GM18951 (cell line): ENCODE measurements around the gene MORN3.
"Not testable (repeated sequence)": the region's sequence is repeated elsewhere in the genome, so short reads cannot be mapped to it uniquely, and the experiment has no call there.

Experiments used
- POLR2A ChIP-seq: IDR thresholded peaks from 4 replicates; pipeline ENCODE4 v1.6.1; 2011; ENCODE audit warnings: mild to moderate bottlenecking; ENCODE audit not compliant: insufficient read length, insufficient read depth; ENCODE audit errors: extremely low read depth
- in situ Hi-C: fragments of 300-500 bp; cut with MboI; formaldehyde crosslinking; loops from one replicate; pipeline ENCODE4 v1.12.0; 2022; ENCODE audit warnings: low sequenced_read_pairs, mixed read lengths, inconsistent platforms; ENCODE audit not compliant: unreplicated experiment

The MORN3 gene

DNA sequence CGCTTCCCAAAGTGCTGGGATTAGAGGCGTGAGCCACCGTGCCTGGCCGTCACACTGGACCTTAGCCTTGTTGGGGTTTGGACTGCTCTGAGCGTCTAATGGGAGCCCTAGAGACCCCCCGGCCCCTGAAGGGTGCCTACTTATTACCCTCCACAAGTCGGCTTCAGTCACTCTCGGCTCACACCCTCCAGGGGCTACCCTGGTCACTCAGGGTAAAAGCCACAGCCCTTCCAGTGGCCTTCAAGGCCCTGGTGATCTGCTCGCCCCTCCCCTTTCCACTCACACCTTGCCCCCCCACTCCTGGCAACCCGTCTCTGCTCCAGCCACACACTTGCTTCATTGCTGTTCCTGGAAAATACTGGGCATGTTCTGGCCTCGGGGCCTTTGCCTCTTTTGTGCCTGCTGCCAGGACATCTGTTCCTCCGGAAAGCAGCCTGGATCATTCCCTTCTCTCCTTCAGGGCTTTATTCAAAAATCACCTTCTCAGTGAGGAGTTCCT is 3.6 kb upstream of the MORN3 start:
- no peak for TF ChIP-seq POLR2A
- in situ Hi-C loops, result loop anchor here (10.0 kb wide), 1 partner anchor 178 kb away; no protein-coding TSS in a partner anchor

DNA sequence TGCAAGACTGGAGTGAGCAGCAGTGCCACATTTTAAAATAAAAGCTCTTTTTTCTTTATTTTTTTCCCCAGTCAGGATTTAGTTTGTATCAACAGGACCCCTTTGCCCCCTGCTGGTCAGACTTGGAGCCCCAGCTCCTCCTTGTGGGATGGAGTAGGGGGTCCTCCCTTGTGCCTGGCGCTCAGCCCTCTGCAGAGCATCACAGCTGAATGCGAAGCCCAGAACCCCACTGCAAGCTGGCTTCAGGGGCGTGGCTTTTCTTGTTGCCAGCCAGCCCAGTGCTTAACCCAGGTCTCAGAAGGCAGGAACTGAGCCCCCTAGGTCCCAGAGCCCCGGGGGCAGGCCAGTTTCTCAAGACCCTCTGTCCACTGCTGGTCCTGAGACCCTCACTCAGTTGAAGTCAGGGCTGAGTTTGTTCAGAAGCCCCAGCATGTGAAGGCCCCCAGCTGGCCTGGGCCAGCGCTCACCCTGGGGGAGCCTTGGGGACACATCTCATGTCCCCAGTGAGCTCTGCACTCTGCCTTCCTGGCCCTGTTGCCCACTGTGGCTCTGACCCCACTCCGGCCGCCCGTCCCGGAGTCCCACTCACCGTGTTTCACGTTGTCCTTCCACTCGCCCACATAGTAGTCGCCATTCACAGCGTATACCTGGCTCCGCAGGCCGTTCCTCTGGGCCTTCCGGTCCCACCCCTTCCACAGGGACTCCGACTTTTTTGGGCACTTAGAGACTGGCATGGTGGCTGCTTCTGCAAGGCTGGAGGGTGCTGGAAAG is 519 bp downstream of the MORN3 start:
- TF ChIP-seq POLR2A, result no peak
- in situ Hi-C loops, result no loop called here

DNA sequence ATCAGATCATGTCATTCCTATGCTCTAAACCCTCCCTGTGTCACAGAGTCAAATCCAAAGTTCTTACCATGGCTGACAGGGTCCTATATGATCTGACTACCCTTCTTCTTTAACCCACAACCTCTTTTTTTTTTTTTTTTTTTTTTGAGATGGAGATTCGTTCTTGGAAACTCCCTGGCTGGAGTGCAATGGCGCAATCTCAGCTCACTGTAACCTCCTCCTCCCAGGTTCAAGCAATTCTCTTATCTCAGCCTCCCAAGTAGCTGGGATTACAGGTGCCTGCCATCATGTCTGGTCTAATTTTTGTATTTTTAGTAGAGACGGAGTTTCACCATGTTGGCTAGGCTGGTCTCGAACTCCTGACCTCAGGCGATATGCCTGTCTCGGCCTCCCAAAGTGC is 2.6 kb downstream of the MORN3 start:
- in situ Hi-C loops, result not testable (repeated sequence)

DNA sequence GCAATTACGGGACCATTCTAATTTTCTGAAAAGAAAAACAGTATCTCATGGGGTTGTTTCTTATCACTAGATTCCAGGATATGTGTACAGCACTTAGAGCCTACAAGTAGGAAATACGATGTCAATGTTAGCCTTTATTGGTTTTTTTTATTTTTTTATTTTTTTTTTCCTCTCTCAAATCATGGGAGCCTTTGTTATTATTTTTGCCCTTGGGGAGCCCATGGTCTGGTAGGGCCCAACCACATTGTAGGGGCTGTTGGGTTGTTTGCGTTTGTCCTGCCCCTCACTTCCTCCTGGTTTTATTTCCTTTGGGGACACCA is 5.9 kb downstream of the MORN3 start:
- no peak for TF ChIP-seq POLR2A
- in situ Hi-C loops, result no loop called here

DNA sequence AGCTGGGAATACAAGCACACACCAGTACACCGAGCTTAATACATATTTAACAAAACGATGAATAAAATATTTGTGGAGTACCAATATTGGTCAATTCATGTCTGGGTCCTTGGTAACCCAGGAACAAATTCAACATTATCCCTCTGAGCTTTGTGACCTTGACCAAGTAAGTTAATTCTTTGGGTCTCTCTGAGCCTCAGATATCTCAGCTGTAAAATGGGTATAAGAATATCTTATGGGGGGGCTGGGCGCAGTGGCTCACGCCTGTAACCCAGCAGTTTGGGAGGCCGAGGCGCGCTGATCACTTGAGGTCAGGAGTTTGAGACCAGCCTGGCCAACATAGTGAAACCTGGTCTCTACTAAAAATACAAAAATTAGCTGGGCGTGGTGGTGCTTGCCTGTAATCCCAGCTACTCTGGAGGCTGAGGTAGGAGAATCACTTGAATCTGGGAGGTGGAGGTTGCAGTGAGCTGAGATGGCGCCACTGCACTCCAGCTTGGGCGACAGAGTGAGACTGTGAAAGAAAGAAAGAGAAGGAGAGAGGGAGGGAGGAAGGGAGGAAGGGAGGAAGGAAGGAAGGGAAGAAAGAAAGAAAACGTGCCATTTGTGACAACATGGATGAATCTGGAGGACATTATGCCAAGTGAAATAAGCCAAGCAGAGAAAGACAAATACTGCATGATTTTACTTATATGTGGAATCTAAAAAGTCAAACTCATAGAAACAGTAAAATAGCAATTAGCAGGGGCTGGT is 7.9 kb downstream of the MORN3 start:
- in situ Hi-C loops, result not testable (repeated sequence)

DNA sequence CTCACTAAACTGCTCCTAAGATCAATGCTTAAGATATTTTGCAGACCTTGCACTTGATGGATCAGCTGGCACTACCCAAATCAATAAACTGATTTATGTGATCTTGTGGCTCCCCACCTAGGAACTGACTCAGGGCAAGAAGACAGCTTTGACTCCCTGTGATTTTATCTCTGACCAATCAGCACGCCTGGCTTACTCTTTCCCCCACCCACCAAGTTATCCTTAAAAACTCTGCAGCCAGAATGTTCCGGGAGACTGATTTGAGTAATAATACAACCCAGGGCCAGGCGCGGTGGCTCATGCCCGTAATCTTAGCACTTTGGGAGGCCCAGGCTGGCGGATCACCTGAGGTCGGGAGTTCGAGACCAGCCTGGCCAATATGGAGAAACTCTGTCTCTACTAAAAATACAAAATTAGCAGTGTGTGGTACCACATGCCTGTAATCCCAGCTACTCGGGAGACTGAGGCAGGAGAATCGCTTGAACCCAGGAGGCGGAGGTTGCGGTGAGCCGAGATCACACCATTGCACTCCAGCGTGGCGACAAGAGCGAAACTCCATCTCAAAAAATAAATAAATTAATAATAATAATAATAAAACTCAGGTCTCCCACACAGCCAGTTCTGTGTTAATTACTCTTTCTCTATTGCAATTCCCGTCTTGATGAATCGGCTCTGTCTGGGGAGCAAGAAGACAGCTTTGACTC is 12.0 kb downstream of the MORN3 start:
- in situ Hi-C loops, result no loop called here
- TF ChIP-seq POLR2A, result no peak

DNA sequence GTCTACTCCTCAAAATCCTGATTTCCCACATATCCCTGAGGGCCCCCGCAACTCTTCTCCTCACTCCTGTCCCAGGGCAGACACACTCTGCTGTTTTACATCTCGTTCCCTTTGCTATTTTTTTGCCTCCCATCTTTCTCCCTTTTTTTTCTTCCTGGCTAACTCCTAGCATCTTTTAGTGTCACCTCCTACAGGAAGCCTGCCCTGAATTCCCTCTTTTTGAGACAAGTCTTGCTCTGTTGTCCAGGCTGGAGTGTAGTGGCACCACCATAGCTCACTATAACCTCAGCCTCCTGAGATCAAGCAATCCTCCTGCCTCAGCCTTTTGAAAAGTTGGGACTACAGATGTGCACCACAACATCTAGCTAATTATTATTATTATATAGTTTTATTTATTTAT is 13.3 kb downstream of the MORN3 start:
- no peak for TF ChIP-seq POLR2A
- in situ Hi-C loops, result no loop called here

DNA sequence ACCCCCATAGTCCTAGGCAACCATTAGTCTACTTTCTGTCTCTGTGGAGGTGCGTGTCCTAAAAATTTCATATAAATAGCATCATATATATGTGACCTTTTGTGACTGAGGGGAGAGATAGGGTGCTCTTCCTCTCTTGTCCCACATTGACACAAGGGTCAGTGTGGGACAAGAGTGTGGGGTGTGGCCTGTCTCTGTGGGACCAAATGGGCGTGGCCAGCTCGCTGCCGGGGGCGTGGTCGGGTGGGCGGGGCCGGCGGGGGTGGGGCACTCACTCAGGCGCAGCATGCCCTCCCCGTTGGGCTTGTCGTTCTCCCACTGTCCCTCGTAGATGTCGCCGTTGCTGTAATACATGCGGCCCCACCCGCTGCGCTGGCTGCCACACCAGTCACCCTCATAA is 15.5 kb downstream of the MORN3 start:
- TF ChIP-seq POLR2A, result no peak

DNA sequence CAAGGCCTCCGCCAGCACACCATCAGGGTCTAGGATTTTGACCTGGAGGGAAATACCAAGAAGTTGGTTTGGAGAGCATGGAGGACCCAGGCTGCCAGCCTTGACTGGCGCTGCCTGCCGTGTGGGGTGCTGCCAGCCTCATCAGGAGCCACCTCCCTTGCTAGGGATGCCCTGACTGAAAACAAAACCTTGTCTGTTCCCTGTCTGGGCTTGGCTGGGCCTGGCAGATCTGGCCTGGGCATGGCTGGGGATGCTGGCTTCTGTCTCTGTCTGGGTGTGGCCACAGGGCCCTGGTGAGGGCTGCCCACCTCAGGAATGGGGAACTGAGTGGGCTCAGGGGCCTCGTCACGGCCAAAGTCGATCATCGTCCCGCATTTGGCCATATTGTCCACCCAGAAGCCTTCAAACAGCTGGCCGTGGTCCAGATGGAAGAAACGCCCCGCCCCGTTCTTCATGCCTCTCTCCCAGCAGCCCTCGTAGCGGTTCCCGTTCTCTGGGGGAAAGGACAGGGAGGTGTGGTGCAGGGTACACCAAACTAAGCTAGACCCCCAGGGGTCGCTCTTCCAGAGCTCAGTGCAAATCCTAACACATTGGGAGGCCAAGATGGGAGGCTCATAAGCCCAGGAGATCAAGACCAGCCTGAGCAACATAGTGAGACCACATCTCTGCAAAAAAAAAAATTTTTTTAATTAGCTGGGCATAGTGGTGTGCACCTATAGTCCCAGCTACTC is 16.5 kb downstream of the MORN3 start:
- in situ Hi-C loops, result no loop called here

More for the DNA sequence above, 15.5 kb downstream of the MORN3 start:
- in situ Hi-C loops, result no loop called here

DNA sequence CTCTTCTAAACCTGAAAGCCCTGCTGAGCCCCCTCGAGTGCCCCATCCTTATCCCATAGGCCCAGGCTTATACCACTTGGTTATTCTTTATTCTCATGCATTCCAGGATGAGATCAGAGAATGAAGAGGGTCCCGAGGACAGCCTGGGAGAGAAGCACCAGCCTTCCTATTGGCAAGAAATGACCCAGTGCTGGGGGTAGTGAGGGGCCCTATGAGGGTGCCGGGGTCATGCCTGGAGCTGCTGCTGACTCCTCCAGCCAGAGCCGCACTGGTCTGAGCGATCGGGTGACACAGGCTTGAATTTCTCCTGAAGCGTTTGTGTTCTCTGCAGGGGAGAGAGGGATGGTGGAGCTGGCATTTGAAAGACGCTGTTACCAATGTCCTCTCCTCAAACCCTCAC is 18.1 kb downstream of the MORN3 start:
- in situ Hi-C loops, result no loop called here
- no peak for TF ChIP-seq POLR2A

More for the DNA sequence above, 16.5 kb downstream of the MORN3 start:
- TF ChIP-seq POLR2A, result no peak

DNA sequence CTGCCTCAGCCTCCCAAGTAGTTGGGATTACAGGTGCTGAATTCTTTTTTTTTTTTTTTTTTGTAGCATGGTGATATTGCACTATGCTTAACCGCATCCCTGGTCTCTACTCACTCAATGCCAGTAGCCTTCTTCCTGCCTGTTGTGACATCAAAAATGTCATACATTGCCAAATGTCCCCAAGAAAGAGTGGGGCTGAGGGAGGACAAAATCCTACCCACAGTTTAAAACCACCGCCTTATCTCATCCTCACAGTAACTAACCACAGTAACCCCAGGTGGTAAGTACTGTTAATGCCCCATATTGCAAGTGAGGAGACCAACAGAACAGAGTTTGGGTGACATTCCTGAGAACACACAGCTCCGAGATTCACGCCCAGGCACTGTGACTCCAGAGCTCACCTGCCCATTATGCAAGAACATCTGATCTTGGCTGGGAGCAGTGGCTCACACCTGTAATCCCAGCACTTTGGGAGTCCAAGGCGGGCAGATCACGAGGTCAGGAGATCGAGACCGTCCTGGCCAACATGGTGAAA is 19.6 kb downstream of the MORN3 start:
- in situ Hi-C loops, result no loop called here
- no peak for TF ChIP-seq POLR2A

DNA sequence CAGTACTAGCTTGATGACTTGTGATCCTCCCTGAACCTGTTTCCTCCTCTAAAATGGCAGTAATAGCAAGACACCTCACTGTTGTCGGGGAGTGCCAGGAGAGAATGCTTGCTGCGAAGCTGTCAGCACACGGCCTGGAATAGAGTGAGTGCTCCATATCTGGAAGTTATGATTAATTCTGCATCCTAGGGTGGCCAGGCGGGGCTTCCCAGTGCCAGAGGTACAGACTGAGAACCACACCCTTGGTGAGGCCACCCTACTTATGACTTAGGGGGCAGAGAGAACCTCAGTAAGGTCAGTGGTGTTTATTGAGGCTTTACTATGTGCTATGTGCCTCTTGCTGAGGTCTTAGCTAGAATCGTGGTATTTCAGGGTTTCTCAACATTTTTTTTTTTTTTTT is 20.1 kb downstream of the MORN3 start:
- in situ Hi-C loops, result no loop called here
- TF ChIP-seq POLR2A, result no peak
